Gastroesophageal sphincter (tissue), 3 donors: ENCODE results near the gene GSTK1.

Experiments used
- POLR2A ChIP-seq, 2 donors: fragments of 450-650 bp; IDR thresholded peaks; one replicate each; pipeline ENCODE4 v1.6.1; 2017; ENCODE audit warnings: antibody characterized with exemption in 2 of 2, mild to moderate bottlenecking in 2 of 2, moderate library complexity in 1 of 2
- TF ChIP-seq, protein P1 (sequence below), 4 experiments: fragments of 200-600 bp in 2 of 4; fragments of 450-650 bp in 2 of 4; sonication (generic) in 1 of 4; IDR thresholded peaks; one replicate each; pipeline ENCODE4 v1.5.1; 2017 to 2019; ENCODE audit warnings: antibody characterized with exemption in 4 of 4, mild to moderate bottlenecking in 2 of 4, moderate library complexity in 2 of 4

GRCh38 chr7:143250822-143251221, 12.4 kb upstream of the GSTK1 start:
- no peak for TF ChIP-seq POLR2A (IDR thresholded peaks at IDR 0.05)
- TF ChIP-seq, protein P1, sequence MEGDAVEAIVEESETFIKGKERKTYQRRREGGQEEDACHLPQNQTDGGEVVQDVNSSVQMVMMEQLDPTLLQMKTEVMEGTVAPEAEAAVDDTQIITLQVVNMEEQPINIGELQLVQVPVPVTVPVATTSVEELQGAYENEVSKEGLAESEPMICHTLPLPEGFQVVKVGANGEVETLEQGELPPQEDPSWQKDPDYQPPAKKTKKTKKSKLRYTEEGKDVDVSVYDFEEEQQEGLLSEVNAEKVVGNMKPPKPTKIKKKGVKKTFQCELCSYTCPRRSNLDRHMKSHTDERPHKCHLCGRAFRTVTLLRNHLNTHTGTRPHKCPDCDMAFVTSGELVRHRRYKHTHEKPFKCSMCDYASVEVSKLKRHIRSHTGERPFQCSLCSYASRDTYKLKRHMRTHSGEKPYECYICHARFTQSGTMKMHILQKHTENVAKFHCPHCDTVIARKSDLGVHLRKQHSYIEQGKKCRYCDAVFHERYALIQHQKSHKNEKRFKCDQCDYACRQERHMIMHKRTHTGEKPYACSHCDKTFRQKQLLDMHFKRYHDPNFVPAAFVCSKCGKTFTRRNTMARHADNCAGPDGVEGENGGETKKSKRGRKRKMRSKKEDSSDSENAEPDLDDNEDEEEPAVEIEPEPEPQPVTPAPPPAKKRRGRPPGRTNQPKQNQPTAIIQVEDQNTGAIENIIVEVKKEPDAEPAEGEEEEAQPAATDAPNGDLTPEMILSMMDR (IDR thresholded peaks at IDR 0.05) = no peak
